HepG2 (cell line): ENCODE data around the gene ENG. TPM values are rescaled to one million over a fixed set of nuclear protein-coding genes. Genes with fewer than 3 reads are reported as not detected.

Source experiments
- AGO2 ChIP-seq: fragments of 200-400 bp; formaldehyde crosslinking; optimal IDR thresholded peaks from 2 replicates; pipeline ENCODE3; 2017; ENCODE audit warnings: mild to moderate bottlenecking, low read depth, low read length, moderate library complexity
- BHLHE40 ChIP-seq: IDR thresholded peaks from 2 replicates; pipeline ENCODE4 v1.6.1; 2011; ENCODE audit warnings: low read length, improper control_type of control experiment
- DDIT3 ChIP-seq: sonication (generic); formaldehyde crosslinking; IDR thresholded peaks from 2 replicates; pipeline ENCODE4 v1.4.0; 2020; ENCODE audit warnings: mild to moderate bottlenecking, missing genetic modification reagents
- ETV5 ChIP-seq: IDR thresholded peaks from 2 replicates; pipeline ENCODE4 v1.6.1; 2018; ENCODE audit warnings: missing biosample characterization, missing genetic modification reagents, inconsistent platforms, borderline replicate concordance
- FOXA3 ChIP-seq: IDR thresholded peaks from 2 replicates; pipeline ENCODE4 v1.6.1; 2016; ENCODE audit warnings: missing genetic modification reagents, missing compliant biosample characterization
- HNF1B ChIP-seq: sonication (generic); formaldehyde crosslinking; IDR thresholded peaks from 2 replicates; pipeline ENCODE4 v1.5.1; 2020; ENCODE audit warnings: mild to moderate bottlenecking, moderate library complexity, missing genetic modification reagents
- HNF4A ChIP-seq: sonication (generic); formaldehyde crosslinking; IDR thresholded peaks from 2 replicates; pipeline ENCODE4 v1.4.0; 2020; ENCODE audit warnings: missing genetic modification reagents
- KDM2A ChIP-seq: sonication (generic); formaldehyde crosslinking; IDR thresholded peaks from 2 replicates; pipeline ENCODE4 v1.4.0; 2020; ENCODE audit warnings: low read depth, missing genetic modification reagents, borderline replicate concordance
- MBD4 ChIP-seq: IDR thresholded peaks from 2 replicates; pipeline ENCODE4 v1.6.1; 2012; ENCODE audit warnings: low read length, inconsistent platforms, borderline replicate concordance
- MED1 ChIP-seq: sonication (generic); formaldehyde crosslinking; IDR thresholded peaks from 2 replicates; pipeline ENCODE4 v1.4.0; 2020; ENCODE audit warnings: missing genetic modification reagents
- NAIF1 ChIP-seq: sonication (generic); formaldehyde crosslinking; IDR thresholded peaks from 2 replicates; pipeline ENCODE4 v1.5.0; 2020; ENCODE audit warnings: mild to moderate bottlenecking, missing genetic modification reagents, borderline replicate concordance
- PCBP1 ChIP-seq: fragments of 200-400 bp; formaldehyde crosslinking; IDR thresholded peaks from 2 replicates; pipeline ENCODE4 v1.6.1; 2017; ENCODE audit warnings: mild to moderate bottlenecking, low read depth, low read length, borderline replicate concordance
- PHF20 ChIP-seq: sonication (generic); formaldehyde crosslinking; IDR thresholded peaks from 2 replicates; pipeline ENCODE4 v1.5.0; 2020; ENCODE audit warnings: mild to moderate bottlenecking, missing genetic modification reagents
- SAP130 ChIP-seq: IDR thresholded peaks from 2 replicates; pipeline ENCODE4 v1.6.1; 2016; ENCODE audit warnings: low read depth
- SP5 ChIP-seq: IDR thresholded peaks from 2 replicates; pipeline ENCODE4 v1.6.1; 2016; ENCODE audit warnings: low read depth, borderline replicate concordance
- TAF15 ChIP-seq: fragments of 200-400 bp; formaldehyde crosslinking; IDR thresholded peaks from one replicate; pipeline ENCODE4 v1.6.1; 2018; ENCODE audit warnings: mild to moderate bottlenecking, low read depth, low read length; ENCODE audit not compliant: poor library complexity, severe bottlenecking
- ZIK1 ChIP-seq: sonication (generic); formaldehyde crosslinking; IDR thresholded peaks from 2 replicates; pipeline ENCODE4 v1.5.0; 2020; ENCODE audit warnings: mild to moderate bottlenecking, low read depth, missing genetic modification reagents, borderline replicate concordance
- ZKSCAN1 ChIP-seq: fragments of 150-350 bp; IDR thresholded peaks from 2 replicates; pipeline ENCODE4 v1.6.1; 2014; ENCODE audit warnings: low read length
- ZNF3 ChIP-seq: IDR thresholded peaks from 2 replicates; pipeline ENCODE4 v1.7.0; 2017; ENCODE audit warnings: inconsistent platforms
- ZNF33B ChIP-seq: sonication (generic); formaldehyde crosslinking; IDR thresholded peaks from 2 replicates; pipeline ENCODE4 v1.5.1; 2020; ENCODE audit warnings: mild to moderate bottlenecking, missing genetic modification reagents
- ZNF713 ChIP-seq: sonication (generic); formaldehyde crosslinking; IDR thresholded peaks from 2 replicates; pipeline ENCODE4 v1.4.0; 2020; ENCODE audit warnings: mild to moderate bottlenecking, missing genetic modification reagents
- ZNF883 ChIP-seq: sonication (generic); formaldehyde crosslinking; IDR thresholded peaks from 2 replicates; pipeline ENCODE4 v1.5.1; 2020; ENCODE audit warnings: mild to moderate bottlenecking, missing genetic modification reagents; ENCODE audit errors: not compliant biosample characterization
- polyA plus RNA-seq, 8 experiments: library from polyadenylated mRNA; depleted of rRNA in 3 of 8; stranded (reverse) in 7 of 8; unstranded in 1 of 8; fragments of >200 nt; fragmentation: Illumina TruSeq in 4 of 8; extraction: Trizol in 4 of 8; gene quantifications; 2 replicates each; pipeline versions ENCODE4 v1.2.1 to v1.2.3, GENCODE V29; 2011 to 2016; ENCODE audit warnings: low read depth in 4 of 8, missing spikeins in 1 of 8, mixed read lengths in 1 of 8; ENCODE audit not compliant: insufficient read depth in 1 of 8
- total RNA-seq, 5 experiments: library from RNA; depleted of rRNA; stranded (reverse); fragments of >200 nt; fragmentation: Illumina TruSeq; extraction: Trizol; gene quantifications; 2 replicates each; pipeline ENCODE4 v1.2.3, GENCODE V29; 2016; ENCODE audit warnings: low read depth in 1 of 5
- TF ChIP-seq, protein P1 (sequence below), 2 experiments: sonication (generic) in 1 of 2; formaldehyde crosslinking in 1 of 2; IDR thresholded peaks; 2 replicates each; pipeline versions ENCODE4 v1.4.0 to v1.6.1; 2018 to 2020; ENCODE audit warnings: missing genetic modification reagents in 2 of 2, borderline replicate concordance in 1 of 2, low read depth in 1 of 2, mild to moderate bottlenecking in 1 of 2, missing biosample characterization in 1 of 2
- TF ChIP-seq, protein P2 (sequence below): sonication (generic); formaldehyde crosslinking; IDR thresholded peaks from 2 replicates; pipeline ENCODE4 v1.4.0; 2020; ENCODE audit warnings: missing genetic modification reagents, borderline replicate concordance

ENG gene
- total and polyA plus RNA-seq, 2 of the 13 experiments (the other 11 are each of a cell fraction or from before 2014, with no cell fraction given) = 0.02 to 1.1 TPM

DNA sequence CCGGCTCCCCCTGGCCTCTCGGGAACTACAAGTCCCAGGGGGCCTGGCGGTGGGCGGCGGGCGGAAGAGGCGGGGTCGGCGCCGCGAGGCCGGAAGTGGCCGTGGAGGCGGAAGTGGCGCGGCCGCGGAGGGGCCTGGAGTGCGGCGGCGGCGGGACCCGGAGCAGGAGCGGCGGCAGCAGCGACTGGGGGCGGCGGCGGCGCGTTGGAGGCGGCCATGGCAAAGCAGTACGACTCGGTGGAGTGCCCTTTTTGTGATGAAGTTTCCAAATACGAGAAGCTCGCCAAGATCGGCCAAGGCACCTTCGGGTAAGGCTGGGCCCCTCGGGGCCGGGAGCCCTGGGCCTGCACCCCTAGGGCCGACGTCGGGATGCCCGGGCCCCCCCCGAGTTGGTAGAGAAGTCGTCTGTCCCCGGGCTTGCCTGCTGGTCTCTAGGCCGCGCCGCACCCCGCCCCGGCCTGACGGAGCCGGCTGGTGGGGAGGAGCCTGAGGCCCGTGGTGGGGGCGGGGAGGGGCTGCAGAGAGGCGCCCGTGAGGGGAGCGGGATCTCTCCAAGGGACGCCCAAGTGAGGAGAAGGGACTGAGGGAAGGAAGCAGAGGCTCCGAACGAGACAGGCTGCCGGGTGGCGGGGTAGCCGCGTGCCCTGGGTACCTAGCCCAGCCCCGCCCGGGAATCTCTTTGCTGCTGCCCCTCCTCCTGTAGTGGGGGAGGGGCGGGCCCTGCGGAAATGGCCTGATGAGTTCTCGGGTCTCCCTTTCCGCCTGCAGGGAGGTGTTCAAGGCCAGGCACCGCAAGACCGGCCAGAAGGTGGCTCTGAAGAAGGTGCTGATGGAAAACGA is 68.3 kb downstream of the ENG start, which contains the start of gene CDK9 (continued):
- TF ChIP-seq MED1 (CRISPR knock-in tag) (0 out of 2 replicates have a peak, but pooled peaks have one; percentile 9), BHLHE40 (no peak), NAIF1 (CRISPR knock-in tag) (no peak), ZNF3 (CRISPR knock-in tag) (no peak), DDIT3 (CRISPR knock-in tag) (no peak), SAP130 (CRISPR knock-in tag) (peak; percentile 81), KDM2A (CRISPR knock-in tag) (peak; percentile 18; the same call in 1 of the 2 replicates), AGO2 (peak; percentile 51), HNF1B (CRISPR knock-in tag) (0 out of 2 replicates have a peak, but pooled peaks have one; percentile 17), PCBP1 (peak; percentile 79; the same call in 1 of the 2 replicates), HNF4A (no peak), ZNF713 (CRISPR knock-in tag) (0 out of 2 replicates have a peak, but pooled peaks have one; percentile 65), SP5 (CRISPR knock-in tag) (peak; percentile 76), ZNF883 (CRISPR knock-in tag) (peak; percentile 54), ZKSCAN1 (no peak), ZIK1 (CRISPR knock-in tag) (no peak), ETV5 (peak; percentile 58; the same call in 1 of the 2 replicates), TAF15 (peak; percentile 7), ZNF33B (no peak), FOXA3 (CRISPR knock-in tag) (no peak), PHF20 (CRISPR knock-in tag) (peak; percentile 52; the same call in 1 of the 2 replicates), MBD4 (no peak)
- TF ChIP-seq, protein P1, sequence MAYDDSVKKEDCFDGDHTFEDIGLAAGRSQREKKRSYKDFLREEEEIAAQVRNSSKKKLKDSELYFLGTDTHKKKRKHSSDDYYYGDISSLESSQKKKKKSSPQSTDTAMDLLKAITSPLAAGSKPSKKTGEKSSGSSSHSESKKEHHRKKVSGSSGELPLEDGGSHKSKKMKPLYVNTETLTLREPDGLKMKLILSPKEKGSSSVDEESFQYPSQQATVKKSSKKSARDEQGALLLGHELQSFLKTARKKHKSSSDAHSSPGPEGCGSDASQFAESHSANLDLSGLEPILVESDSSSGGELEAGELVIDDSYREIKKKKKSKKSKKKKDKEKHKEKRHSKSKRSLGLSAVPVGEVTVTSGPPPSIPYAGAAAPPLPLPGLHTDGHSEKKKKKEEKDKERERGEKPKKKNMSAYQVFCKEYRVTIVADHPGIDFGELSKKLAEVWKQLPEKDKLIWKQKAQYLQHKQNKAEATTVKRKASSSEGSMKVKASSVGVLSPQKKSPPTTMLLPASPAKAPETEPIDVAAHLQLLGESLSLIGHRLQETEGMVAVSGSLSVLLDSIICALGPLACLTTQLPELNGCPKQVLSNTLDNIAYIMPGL (CRISPR knock-in tag; IDR thresholded peaks at IDR 0.05; ENCODE audit: borderline replicate concordance in 1 of 2, low read depth in 1 of 2) = peak in 1 of 2 experiments; percentile 57; a peak in 1 of 4 replicates
- TF ChIP-seq, protein P2, sequence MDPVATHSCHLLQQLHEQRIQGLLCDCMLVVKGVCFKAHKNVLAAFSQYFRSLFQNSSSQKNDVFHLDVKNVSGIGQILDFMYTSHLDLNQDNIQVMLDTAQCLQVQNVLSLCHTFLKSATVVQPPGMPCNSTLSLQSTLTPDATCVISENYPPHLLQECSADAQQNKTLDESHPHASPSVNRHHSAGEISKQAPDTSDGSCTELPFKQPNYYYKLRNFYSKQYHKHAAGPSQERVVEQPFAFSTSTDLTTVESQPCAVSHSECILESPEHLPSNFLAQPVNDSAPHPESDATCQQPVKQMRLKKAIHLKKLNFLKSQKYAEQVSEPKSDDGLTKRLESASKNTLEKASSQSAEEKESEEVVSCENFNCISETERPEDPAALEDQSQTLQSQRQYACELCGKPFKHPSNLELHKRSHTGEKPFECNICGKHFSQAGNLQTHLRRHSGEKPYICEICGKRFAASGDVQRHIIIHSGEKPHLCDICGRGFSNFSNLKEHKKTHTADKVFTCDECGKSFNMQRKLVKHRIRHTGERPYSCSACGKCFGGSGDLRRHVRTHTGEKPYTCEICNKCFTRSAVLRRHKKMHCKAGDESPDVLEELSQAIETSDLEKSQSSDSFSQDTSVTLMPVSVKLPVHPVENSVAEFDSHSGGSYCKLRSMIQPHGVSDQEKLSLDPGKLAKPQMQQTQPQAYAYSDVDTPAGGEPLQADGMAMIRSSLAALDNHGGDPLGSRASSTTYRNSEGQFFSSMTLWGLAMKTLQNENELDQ (CRISPR knock-in tag) = no peak
